Right renal cortex interstitium (tissue), 3 donors: Measurements from ENCODE around the gene ADGRL1. TPM values are rescaled to one million over a fixed set of nuclear protein-coding genes. Genes with fewer than 3 reads are reported as not detected.

Source experiments
- DNase-seq, 3 donors: peaks; one replicate each; pipeline ENCODE4 v3.0.0-alpha.2; 2013; ENCODE audit warnings: low read depth in 3 of 3, low spot score in 2 of 3
- polyA plus RNA-seq, 3 donors: library from polyadenylated mRNA; unstranded; fragments of 120-200 nt; gene quantifications; one replicate each; pipeline ENCODE4 v1.2.1, GENCODE V29; 2013; ENCODE audit not compliant: insufficient read length in 3 of 3

ADGRL1 gene
- polyA plus RNA-seq, 3 donors = 30.9 to 37.7 (median 32.3) TPM

GRCh38 chr19:14145381-14145780, 60.6 kb downstream of the ADGRL1 start:
- DNase-seq = no peak

GRCh38 chr19:14142262-14143190, 63.4 kb downstream of the ADGRL1 start:
- DNase-seq = no peak

GRCh38 chr19:14141041-14141440, 64.9 kb downstream of the ADGRL1 start:
- DNase-seq = no peak

- no peak for DNase-seq
These were observed 66.0 kb downstream of the ADGRL1 start for GRCh38 chr19:14139944-14140343.

- DNase-seq = no peak
These were observed 67.2 kb downstream of the ADGRL1 start for GRCh38 chr19:14138576-14139265.

- peak; percentile 97 to 99 (median 98) for DNase-seq
These were observed 69.3 kb downstream of the ADGRL1 start, which contains the start of gene ASF1B for GRCh38 chr19:14136509-14137281. Gene ASF1B, minus strand, starts transcription at chr19:14136589. Its CDS starts 133 bp downstream, at chr19:14136456.

GRCh38 chr19:14135985-14136508, 69.9 kb downstream of the ADGRL1 start:
- DNase-seq = no peak

GRCh38 chr19:14135355-14135754, 70.6 kb downstream of the ADGRL1 start:
- no peak for DNase-seq

- no peak for DNase-seq
These were observed 78.0 kb downstream of the ADGRL1 start for GRCh38 chr19:14127929-14128509.

- DNase-seq = no peak
These were observed 78.8 kb downstream of the ADGRL1 start for GRCh38 chr19:14127176-14127575.

- no peak for DNase-seq
These were observed 83.0 kb downstream of the ADGRL1 start for GRCh38 chr19:14122924-14123323.

- DNase-seq = no peak
These were observed 85.5 kb downstream of the ADGRL1 start for GRCh38 chr19:14120497-14120780.

GRCh38 chr19:14119644-14120496, 86.1 kb downstream of the ADGRL1 start:
- DNase-seq = no peak

- no peak for DNase-seq
These were observed 86.8 kb downstream of the ADGRL1 start for GRCh38 chr19:14119146-14119545.

- no peak for DNase-seq
These were observed 87.6 kb downstream of the ADGRL1 start for GRCh38 chr19:14118165-14119051.

- DNase-seq = peak; percentile 88 to 96 (median 92)
These were observed 88.3 kb downstream of the ADGRL1 start, which contains the start of gene PRKACA for GRCh38 chr19:14117668-14118164. Gene PRKACA, minus strand, starts transcription at chr19:14117762. Its CDS starts 215 bp downstream, at chr19:14117547.

GRCh38 chr19:14116918-14117578, 88.9 kb downstream of the ADGRL1 start:
- no peak for DNase-seq

GRCh38 chr19:14116525-14116917, 89.4 kb downstream of the ADGRL1 start:
- DNase-seq = no peak
